ENCODE data around the gene DACH1. TPM values are rescaled to one million over a fixed set of nuclear protein-coding genes. Genes with fewer than 3 reads are reported as not detected.

The DACH1 gene
- total RNA-seq, 2 experiments from 2014 or later: 0.71 to 0.89 TPM

DNA sequence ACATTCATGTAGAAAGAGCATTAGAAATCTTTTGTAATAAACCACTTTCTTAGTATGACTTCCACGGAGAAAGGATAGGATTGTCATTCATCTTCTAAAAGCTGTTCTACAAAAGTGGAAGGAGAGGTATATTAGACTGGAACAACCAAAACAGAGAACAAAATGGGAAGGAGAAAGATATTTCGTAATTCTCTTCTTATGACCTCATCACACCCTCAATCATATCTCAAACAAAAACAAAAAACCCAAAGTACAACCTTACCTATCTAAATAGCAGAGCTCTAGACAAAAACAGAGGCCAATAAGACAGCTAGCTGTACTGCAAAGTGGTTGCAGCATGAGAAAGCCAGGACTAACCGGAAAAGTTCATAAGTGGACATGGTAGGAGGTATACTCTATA, 46.3 kb downstream of the DACH1 start:
- Mint-ChIP-seq H3K4me1 (ENCODE audit: low read depth) (no peaks in the 10 kb centered on the region), H3K36me3 (ENCODE audit: low read depth) (no peaks in the 10 kb centered on the region), H3K27me3 (no peaks in the 10 kb centered on the region), H3K27ac (no peak overlapping the region), H3K4me3 (no peak overlapping the region), H3K9me3 (no peaks in the 10 kb centered on the region)
- Histone ChIP-seq H3K27ac (ENCODE audit: low read depth in 1 of 2, low read length in 2 of 2) (no peak overlapping the region), H3K27me3 (ENCODE audit: control insufficient read depth in 1 of 2, insufficient read depth in 2 of 2, low read length in 2 of 2) (no peaks in the 10 kb centered on the region), H3K36me3 (ENCODE audit: insufficient read depth, low read length) (no peaks in the 10 kb centered on the region), H3K4me3 (ENCODE audit: low read length) (no peak overlapping the region), H3K4me1 (ENCODE audit: insufficient read depth, low read length) (no peaks in the 10 kb centered on the region), H3K9me3 (ENCODE audit: control insufficient read depth in 1 of 2, insufficient read depth in 1 of 2, low read length in 2 of 2) (no peaks in the 10 kb centered on the region)
- ATAC-seq (ENCODE audit: poor library complexity) (no peak), DNase-seq (no peak)
- ChIA-PET CTCF (no interaction called here), POLR2A (no interaction called here)
- intact Hi-C loops (cut with DNase I, micrococcal nuclease): no loop called here
- TF ChIP-seq, protein P1, sequence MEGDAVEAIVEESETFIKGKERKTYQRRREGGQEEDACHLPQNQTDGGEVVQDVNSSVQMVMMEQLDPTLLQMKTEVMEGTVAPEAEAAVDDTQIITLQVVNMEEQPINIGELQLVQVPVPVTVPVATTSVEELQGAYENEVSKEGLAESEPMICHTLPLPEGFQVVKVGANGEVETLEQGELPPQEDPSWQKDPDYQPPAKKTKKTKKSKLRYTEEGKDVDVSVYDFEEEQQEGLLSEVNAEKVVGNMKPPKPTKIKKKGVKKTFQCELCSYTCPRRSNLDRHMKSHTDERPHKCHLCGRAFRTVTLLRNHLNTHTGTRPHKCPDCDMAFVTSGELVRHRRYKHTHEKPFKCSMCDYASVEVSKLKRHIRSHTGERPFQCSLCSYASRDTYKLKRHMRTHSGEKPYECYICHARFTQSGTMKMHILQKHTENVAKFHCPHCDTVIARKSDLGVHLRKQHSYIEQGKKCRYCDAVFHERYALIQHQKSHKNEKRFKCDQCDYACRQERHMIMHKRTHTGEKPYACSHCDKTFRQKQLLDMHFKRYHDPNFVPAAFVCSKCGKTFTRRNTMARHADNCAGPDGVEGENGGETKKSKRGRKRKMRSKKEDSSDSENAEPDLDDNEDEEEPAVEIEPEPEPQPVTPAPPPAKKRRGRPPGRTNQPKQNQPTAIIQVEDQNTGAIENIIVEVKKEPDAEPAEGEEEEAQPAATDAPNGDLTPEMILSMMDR (IDR thresholded peaks at IDR 0.05): no peak

DNA sequence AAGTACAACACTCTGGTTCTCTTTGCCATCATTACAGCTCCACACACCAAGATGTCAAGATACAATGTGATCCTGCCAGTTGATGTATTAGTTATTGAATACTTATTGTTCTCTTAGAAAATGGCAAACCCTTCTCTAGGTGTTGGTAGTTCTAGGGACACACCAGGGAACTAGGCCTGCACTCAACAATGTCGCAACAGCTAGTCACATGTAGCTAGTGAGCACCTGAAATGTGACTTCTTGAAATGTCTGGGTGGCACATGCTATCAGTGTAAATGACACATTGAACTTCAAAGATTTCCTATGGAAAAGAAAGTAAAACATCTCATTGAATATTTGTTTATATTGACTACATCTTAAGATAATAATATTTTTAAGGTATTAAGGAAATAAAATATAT, 49.7 kb downstream of the DACH1 start:
- no peaks in the 10 kb centered on the region for H3K27me3 Mint-ChIP-seq
- H3K36me3 Mint-ChIP-seq (ENCODE audit: low read depth): no peaks in the 10 kb centered on the region
- no peak overlapping the region for H3K27ac Mint-ChIP-seq
- H3K4me1 Mint-ChIP-seq (ENCODE audit: low read depth): no peaks in the 10 kb centered on the region
- Histone ChIP-seq H3K4me1 (ENCODE audit: insufficient read depth, low read length) (no peaks in the 10 kb centered on the region), H3K4me3 (ENCODE audit: low read length) (no peak overlapping the region), H3K36me3 (ENCODE audit: insufficient read depth, low read length) (no peaks in the 10 kb centered on the region), H3K27ac (ENCODE audit: low read depth in 1 of 2, low read length in 2 of 2) (no peak overlapping the region), H3K9me3 (ENCODE audit: control insufficient read depth in 1 of 2, insufficient read depth in 1 of 2, low read length in 2 of 2) (no peaks in the 10 kb centered on the region), H3K27me3 (ENCODE audit: control insufficient read depth in 1 of 2, insufficient read depth in 2 of 2, low read length in 2 of 2) (no peaks in the 10 kb centered on the region)
- H3K4me3 Mint-ChIP-seq: no peak overlapping the region
- POLR2A ChIA-PET: no interaction called here
- TF ChIP-seq, protein P1 (IDR thresholded peaks at IDR 0.05): no peak
- no peaks in the 10 kb centered on the region for H3K9me3 Mint-ChIP-seq
- CTCF ChIA-PET: no interaction called here
- no peak for ATAC-seq (ENCODE audit: poor library complexity)
- intact Hi-C loops (cut with DNase I, micrococcal nuclease): no loop called here
- no peak for DNase-seq

DNA sequence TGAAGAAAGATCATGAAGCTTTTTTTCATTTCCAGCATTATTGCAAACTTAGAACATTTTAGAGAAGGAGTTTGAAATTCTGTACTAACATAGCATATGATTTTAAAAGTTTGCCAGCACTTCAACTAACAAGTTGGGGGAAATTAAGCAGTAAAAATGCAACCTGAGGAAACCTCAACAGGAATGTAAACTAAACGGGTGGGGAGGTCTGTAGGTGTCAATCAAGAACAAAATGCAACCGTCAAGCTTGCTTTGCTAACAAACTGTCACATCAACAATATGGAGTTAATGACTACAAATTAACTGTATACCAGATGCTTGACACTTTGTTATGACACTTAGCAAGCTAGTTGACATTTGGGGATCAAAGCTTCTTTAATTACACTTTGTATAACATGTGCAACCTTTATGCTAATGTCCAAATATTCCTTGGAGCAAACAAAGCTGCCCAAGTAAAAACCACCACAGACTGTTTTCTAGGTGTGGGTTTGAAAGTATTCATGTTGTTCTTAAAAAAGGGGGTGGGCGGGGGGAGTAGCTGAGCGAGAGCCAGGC, 52.1 kb downstream of the DACH1 start:
- no peaks in the 10 kb centered on the region for H3K4me1 Mint-ChIP-seq (ENCODE audit: low read depth)
- TF ChIP-seq, protein P1 (IDR thresholded peaks at IDR 0.05): no peak
- no peak overlapping the region for H3K4me3 ChIP-seq (ENCODE audit: low read length)
- ChIA-PET POLR2A (no interaction called here), CTCF (no interaction called here)
- no peak overlapping the region for H3K27ac ChIP-seq (ENCODE audit: low read depth in 1 of 2, low read length in 2 of 2)
- H3K27me3 Mint-ChIP-seq: no peaks in the 10 kb centered on the region
- intact Hi-C loops (cut with DNase I, micrococcal nuclease): no loop called here
- H3K9me3 ChIP-seq (ENCODE audit: control insufficient read depth in 1 of 2, insufficient read depth in 1 of 2, low read length in 2 of 2): no peaks in the 10 kb centered on the region
- H3K4me3 Mint-ChIP-seq: no peak overlapping the region
- no peaks in the 10 kb centered on the region for H3K4me1 ChIP-seq (ENCODE audit: insufficient read depth, low read length)
- H3K27ac Mint-ChIP-seq: no peak overlapping the region
- ATAC-seq (ENCODE audit: poor library complexity) (no peak), DNase-seq (no peak)
- no peaks in the 10 kb centered on the region for H3K9me3 Mint-ChIP-seq
- no peaks in the 10 kb centered on the region for H3K36me3 Mint-ChIP-seq (ENCODE audit: low read depth)
- no peaks in the 10 kb centered on the region for H3K36me3 ChIP-seq (ENCODE audit: insufficient read depth, low read length)
- no peaks in the 10 kb centered on the region for H3K27me3 ChIP-seq (ENCODE audit: control insufficient read depth in 1 of 2, insufficient read depth in 2 of 2, low read length in 2 of 2)

All from CD4-positive, alpha-beta T cell (primary cell).